ENCODE results near the gene SLC18A3.

Gene SLC18A3

GRCh38 chr10:49596493-49596809, 13.7 kb upstream of the SLC18A3 start:
- no peak for DNase-seq (ENCODE audit: low read depth)

GRCh38 chr10:49596836-49597235, 13.3 kb upstream of the SLC18A3 start:
- DNase-seq (ENCODE audit: low read depth), result no peak

DNA sequence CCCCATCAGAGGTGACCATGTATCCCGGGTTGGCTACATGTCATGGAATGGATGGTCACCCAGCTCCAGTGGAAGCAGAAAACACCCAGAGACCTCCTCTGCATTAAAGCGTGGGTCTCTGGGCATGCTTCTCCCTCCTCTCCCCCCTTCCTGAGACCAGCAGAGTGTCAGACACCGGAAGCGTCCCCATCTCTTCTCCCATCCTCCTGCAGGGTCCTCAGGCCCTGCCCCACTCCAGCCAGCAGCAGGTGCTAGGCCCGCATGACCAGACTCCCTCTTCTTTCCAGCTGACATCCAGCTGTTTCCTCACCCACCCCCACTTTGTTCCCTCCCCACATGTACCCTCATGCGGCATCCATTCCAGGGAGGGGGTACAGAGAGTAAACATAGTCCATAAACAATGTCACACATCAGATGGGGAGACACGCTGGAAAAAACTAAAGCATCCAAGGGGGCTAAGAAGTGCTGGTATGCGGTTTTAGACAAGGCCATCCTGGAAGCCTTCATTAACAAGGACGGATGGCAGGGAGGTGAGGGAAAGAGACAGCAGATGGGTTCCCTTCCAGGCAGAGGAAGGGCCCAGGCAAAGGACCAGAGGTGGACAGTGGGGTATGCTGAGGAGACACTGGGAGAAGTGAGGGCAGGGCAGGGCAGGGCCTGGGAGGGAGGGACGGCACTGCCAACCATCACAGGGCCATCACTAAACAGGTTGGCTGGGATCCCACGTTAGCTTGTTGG, 12.5 kb upstream of the SLC18A3 start:
- DNase-seq (ENCODE audit: low read depth), result no peak

DNA sequence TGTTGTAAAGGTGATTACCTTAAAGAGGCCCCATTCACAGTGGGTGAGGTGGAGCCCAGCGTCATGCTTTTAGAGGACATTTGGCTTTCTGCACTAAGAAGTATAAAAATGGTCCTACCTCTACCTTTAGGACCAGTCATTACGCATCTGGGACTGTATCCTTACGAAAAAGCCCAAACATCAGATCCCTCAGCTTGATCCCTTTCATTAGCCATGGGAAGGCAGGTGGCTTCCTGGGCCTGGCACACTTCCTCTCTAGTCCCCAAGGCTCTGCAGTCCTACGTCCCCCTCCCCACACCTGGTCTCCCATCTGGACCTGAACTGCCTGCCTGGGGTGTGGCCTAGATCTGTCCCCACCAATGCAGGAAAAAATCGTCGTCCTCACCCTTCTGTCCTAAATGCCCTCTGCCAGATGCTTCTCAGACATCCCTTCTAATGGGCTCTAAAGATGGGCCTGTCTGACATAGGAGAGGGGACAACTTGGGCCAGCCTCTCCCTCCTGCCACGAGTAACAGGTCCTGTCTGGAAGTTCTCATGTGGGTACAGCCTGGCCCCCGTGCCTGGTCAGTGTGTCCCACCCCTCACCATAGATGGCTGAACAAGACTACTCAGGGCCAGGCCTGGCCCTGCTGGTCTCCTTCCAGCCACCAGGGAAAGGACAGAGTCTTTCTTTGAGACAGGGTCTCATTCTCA, 11.8 kb upstream of the SLC18A3 start:
- DNase-seq (ENCODE audit: low read depth), result no peak

GRCh38 chr10:49598986-49599385, 11.1 kb upstream of the SLC18A3 start:
- DNase-seq (ENCODE audit: low read depth), result no peak

- no peak for DNase-seq (ENCODE audit: low read depth)
These were observed 10.6 kb upstream of the SLC18A3 start for GRCh38 chr10:49599546-49599945.

GRCh38 chr10:49600046-49600445, 10.1 kb upstream of the SLC18A3 start:
- no peak for DNase-seq (ENCODE audit: low read depth)

- no peak for DNase-seq (ENCODE audit: low read depth)
These were observed 9.2 kb upstream of the SLC18A3 start for GRCh38 chr10:49600781-49601400.

DNA sequence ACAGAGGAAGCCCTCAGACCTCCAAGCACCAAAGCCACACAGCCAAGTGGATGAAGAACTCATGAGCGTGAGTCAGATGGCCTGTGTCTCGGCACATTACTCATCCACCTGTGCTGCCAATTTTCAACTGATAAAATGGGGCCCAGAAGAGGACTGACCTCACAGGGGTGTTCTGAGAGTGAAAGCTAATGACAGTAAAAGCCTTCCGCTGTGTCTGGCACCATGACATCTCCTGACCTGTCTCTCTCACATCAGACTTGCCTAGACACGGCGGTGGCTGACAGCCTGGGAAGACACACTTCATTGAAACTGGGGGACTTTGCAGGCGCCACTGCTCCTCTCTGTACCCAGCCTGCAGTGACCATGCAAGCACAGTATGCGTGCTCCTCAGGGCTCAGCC, 8.3 kb upstream of the SLC18A3 start:
- DNase-seq (ENCODE audit: low read depth), result no peak

DNA sequence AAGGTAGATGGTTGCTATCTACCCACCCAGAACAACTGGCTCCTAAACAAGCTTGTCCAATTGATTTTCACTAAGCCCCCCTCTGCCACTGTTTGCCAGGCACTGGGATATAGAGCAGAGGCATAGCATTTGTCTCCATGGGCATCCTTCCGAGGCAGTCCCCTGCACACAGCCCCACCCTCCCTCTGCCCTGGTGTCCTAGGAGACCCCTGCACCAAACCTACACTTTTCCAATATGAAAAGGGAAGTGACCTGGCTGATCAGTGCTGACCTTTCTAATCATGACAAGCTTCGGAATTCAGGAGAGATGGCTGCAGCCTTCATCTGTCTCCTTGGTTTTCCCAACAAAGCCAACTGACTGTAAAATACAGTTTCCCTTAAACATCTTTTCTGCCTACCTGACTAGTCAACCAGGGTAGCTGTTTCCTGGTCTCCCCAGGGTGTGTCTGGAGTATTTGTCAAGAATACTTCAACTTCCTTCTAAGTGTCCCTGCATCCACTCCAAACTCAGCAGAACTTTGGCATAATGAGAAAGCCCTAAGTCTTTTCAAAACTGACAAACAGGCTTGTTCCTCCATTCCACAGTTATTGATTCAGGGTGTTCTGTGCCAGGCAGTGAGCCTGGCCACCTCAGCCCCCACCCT, 7.6 kb upstream of the SLC18A3 start:
- DNase-seq (ENCODE audit: low read depth), result no peak

- no peak for DNase-seq (ENCODE audit: low read depth)
These were observed 4.7 kb upstream of the SLC18A3 start for GRCh38 chr10:49605216-49605938.

DNA sequence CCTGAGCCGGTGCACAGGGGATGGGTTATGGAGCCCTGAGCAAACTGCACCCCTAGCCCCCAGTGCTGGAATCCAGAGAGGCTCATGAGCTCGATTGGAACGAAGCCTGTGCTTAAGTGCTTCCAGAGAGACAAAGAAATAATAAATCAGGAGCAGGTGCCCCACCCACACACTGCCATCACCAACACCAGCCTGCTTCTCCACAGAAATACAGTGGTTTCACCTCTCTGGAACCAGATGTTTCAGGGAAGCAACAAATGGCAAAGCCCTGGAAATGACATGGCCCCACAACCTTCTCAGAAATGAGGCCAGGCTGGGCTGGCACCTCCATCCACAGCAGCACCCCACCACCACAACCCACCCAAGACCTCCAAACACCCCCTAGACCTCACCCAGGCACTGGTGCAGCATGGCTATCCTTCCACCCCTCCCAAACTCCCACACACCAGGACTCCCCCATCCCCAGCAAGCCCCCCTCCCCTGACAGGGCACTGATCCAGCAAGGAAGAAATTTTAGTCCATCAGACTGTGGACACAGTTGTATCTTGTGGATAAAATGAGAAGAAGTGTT, 4.1 kb upstream of the SLC18A3 start:
- no peak for DNase-seq (ENCODE audit: low read depth)

DNA sequence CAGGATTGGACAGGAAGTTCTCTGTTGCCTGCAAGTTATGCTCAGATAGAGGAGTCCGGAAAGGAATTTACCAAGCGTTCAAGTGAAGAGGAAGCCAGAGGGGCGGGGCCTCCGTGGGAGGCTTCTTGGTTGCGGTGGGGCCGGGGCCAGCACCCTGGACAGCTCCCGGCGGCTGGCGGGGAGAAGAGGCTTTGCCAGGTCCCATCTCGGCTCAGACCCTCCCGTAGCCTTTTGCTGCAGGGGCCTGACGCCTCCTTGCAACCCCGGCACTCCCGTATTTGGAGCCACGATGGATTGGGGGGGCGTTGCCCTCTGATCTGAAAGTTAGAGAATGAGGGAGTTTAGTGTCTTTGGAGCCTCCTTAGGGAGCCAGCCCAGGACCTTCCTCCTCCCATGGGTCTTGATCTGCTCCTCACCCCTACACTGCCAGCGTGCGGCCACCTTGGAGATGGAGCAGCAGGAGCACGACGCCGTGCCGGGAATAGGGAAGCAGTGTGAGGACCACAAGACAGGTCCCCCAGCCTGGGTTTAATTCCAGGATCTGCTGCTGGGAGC, 3.1 kb upstream of the SLC18A3 start:
- DNase-seq (ENCODE audit: low read depth), result peak; percentile 13

DNA sequence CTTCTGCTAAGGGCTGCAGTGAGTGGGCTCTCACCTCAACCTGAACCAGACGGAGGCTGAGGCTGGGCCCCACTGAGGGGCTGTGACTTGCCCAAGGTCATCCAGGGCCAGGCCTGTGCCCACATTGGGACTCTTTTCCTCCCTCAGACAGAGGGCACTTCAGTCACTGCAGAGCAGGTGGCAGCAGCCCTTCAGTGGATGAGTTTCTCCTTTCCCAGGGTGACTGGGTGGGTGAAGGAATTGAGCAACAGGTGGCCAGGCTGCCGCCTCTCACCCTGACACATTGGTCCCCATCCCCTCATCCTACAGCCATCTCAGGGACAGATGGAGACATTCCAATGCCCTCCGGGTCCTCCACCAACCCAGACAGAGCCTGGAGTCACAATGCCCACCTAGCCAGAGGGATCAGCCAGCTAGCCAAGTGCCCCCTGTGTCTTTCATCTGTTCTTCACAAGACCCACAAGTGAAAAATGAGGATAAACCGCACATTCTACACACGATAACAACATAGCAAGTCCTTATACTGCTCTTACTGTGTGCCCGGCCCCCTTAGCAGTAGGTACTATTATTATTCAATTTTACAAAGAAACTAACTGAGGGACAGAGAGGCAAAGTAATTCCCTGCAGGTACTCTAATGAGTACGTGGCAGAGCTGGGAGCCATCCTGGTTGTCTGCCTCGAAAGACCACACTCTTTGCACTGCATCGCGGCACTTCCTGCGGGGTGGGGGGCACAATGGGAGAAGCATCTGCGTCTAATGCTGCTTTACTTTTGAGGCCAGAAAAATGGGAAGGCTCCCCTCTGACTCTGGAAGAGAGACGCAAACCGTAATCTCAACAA, 1.7 kb upstream of the SLC18A3 start:
- DNase-seq (ENCODE audit: low read depth), result no peak

GRCh38 chr10:49609006-49609282, 1.2 kb upstream of the SLC18A3 start:
- DNase-seq (ENCODE audit: low read depth), result no peak

GRCh38 chr10:49609283-49610113, 612 bp upstream of the SLC18A3 start:
- DNase-seq (ENCODE audit: low read depth), result no peak

GRCh38 chr10:49610458-49611165, 502 bp downstream of the SLC18A3 start:
- DNase-seq (ENCODE audit: low read depth), result no peak

GRCh38 chr10:49611166-49611815, 1.2 kb downstream of the SLC18A3 start:
- DNase-seq (ENCODE audit: low read depth), result no peak
